ENCODE results near the gene ATP1A3. TPM values are rescaled to one million over a fixed set of nuclear protein-coding genes. Genes with fewer than 3 reads are reported as not detected.

Gene ATP1A3
- total RNA-seq, 1 experiment from 2014 or later, result 4.0 TPM

DNA sequence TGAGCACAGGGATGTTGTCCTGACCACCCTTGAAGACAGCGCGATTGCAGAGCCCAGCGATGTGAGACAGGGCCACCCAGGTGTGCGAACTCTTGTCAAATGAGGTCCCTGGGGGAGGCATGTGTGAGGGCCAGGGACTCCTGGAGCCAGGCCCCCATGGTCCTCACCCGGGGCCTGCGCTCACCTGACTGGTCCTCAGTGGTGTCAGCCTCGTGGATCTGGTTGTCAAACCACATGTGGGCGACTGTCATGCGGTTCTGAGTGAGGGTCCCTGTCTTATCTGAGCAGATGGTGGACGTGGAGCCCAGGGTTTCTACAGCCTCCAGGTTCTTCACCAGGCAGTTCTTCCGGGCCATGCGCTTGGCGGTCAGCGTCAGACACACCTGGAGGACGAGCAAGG is 12.3 kb downstream of the ATP1A3 start:
- Histone ChIP-seq H3K27me3 (ENCODE audit: low read length) (no peaks in the 10 kb centered on the region), H2AFZ (ENCODE audit: low read length) (no peak overlapping the region), H3K4me2 (ENCODE audit: low read length) (no peak overlapping the region), H3K4me3 (ENCODE audit: low read length) (no peak overlapping the region), H3K9me3 (ENCODE audit: low read length) (no peaks in the 10 kb centered on the region), H3F3A (ENCODE audit: low read length, unreplicated experiment) (no peaks in the 10 kb centered on the region), H3K4me1 (ENCODE audit: insufficient read depth, low read length) (no peaks in the 10 kb centered on the region), H4K20me1 (ENCODE audit: low read length) (no peaks in the 10 kb centered on the region), H3K79me2 (ENCODE audit: low read length) (no peaks in the 10 kb centered on the region), H3K36me3 (ENCODE audit: low read depth, low read length) (no peaks in the 10 kb centered on the region), H3K27ac (ENCODE audit: low read length) (no peak overlapping the region), H3K9me2 (replicated peaks; ENCODE audit: low read length) (no peaks in the 10 kb centered on the region), H3K9ac (ENCODE audit: low read length) (no peak overlapping the region)
- ATAC-seq, result no peak
- ChIA-PET CTCF (no interaction called here), POLR2A (ENCODE audit: unreplicated experiment) (no interaction called here)
- DNase-seq, result no peak
- TF ChIP-seq EZH2phosphoT487 (IDR thresholded peaks at IDR 0.05; ENCODE audit: borderline replicate concordance, low read length) (no peak), EZH2 (IDR thresholded peaks at IDR 0.05; ENCODE audit: low read length, unreplicated experiment) (no peak)
- TF ChIP-seq, protein P1, sequence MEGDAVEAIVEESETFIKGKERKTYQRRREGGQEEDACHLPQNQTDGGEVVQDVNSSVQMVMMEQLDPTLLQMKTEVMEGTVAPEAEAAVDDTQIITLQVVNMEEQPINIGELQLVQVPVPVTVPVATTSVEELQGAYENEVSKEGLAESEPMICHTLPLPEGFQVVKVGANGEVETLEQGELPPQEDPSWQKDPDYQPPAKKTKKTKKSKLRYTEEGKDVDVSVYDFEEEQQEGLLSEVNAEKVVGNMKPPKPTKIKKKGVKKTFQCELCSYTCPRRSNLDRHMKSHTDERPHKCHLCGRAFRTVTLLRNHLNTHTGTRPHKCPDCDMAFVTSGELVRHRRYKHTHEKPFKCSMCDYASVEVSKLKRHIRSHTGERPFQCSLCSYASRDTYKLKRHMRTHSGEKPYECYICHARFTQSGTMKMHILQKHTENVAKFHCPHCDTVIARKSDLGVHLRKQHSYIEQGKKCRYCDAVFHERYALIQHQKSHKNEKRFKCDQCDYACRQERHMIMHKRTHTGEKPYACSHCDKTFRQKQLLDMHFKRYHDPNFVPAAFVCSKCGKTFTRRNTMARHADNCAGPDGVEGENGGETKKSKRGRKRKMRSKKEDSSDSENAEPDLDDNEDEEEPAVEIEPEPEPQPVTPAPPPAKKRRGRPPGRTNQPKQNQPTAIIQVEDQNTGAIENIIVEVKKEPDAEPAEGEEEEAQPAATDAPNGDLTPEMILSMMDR (conservative IDR thresholded peaks at IDR 0.05; ENCODE audit: low read depth, low read length), result no peak
- intact Hi-C loops (cut with micrococcal nuclease), result no loop called here
- no TSS peak for BruUV-seq (replicated peaks)

DNA sequence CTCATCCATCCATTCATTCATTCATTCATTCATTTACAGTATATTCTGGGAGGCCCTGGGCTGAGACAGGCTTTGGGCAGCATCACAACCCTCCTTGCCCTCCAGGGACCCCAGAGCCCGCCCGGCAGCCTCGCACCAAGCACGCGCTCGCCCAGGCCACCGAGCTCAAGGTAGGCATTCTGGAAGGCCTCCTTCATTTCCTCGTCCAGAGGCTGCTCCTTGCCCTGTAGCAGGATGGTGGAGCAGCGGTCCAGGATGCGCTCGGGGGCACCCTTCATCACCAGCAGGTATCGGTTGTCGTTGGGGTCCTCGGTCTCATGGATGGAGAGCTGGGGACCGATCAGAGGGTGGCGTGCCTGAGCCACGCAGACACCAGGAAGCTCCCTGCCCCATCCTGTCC is 15.6 kb downstream of the ATP1A3 start:
- no TSS peak for BruUV-seq (replicated peaks)
- Histone ChIP-seq H3K27me3 (ENCODE audit: low read length) (no peaks in the 10 kb centered on the region), H3K9me3 (ENCODE audit: low read length) (no peaks in the 10 kb centered on the region), H2AFZ (ENCODE audit: low read length) (no peak overlapping the region), H3K36me3 (ENCODE audit: low read depth, low read length) (no peaks in the 10 kb centered on the region), H3K4me1 (ENCODE audit: insufficient read depth, low read length) (no peaks in the 10 kb centered on the region), H4K20me1 (ENCODE audit: low read length) (no peaks in the 10 kb centered on the region), H3F3A (ENCODE audit: low read length, unreplicated experiment) (no peaks in the 10 kb centered on the region), H3K27ac (ENCODE audit: low read length) (no peak overlapping the region), H3K4me3 (ENCODE audit: low read length) (no peak overlapping the region), H3K79me2 (ENCODE audit: low read length) (no peaks in the 10 kb centered on the region), H3K4me2 (ENCODE audit: low read length) (no peak overlapping the region), H3K9ac (ENCODE audit: low read length) (no peak overlapping the region), H3K9me2 (replicated peaks; ENCODE audit: low read length) (no peaks in the 10 kb centered on the region)
- intact Hi-C loops (cut with micrococcal nuclease), result no loop called here
- ChIA-PET POLR2A (ENCODE audit: unreplicated experiment) (no interaction called here), CTCF (no interaction called here)
- no peak for DNase-seq
- no peak for TF ChIP-seq EZH2 (IDR thresholded peaks at IDR 0.05; ENCODE audit: low read length, unreplicated experiment)
- TF ChIP-seq, protein P1 (conservative IDR thresholded peaks at IDR 0.05; ENCODE audit: low read depth, low read length), result no peak
- no peak for TF ChIP-seq EZH2phosphoT487 (IDR thresholded peaks at IDR 0.05; ENCODE audit: borderline replicate concordance, low read length)
- no peak for ATAC-seq

DNA sequence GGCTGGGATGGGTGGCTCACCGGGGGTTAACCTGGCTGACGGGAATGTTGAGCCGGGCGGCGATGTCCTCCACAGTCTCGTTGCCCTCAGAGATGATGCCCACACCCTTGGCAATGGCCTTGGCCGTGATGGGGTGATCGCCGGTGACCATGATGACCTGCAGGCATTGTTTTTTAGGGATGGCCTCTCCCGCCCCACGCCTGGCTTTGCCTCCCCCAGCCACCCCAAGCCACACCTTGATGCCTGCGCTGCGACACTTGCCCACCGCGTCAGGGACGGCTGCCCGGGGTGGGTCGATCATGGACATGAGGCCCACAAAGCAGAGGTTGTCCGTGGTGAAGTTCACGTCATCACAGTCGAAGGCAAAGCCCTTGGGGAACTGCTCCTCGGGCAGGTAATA is 16.1 kb downstream of the ATP1A3 start:
- no peaks in the 10 kb centered on the region for H3F3A ChIP-seq (ENCODE audit: low read length, unreplicated experiment)

More for the DNA sequence above, 16.1 kb downstream of the ATP1A3 start:
- intact Hi-C loops (cut with micrococcal nuclease), result no loop called here
- no peak for ATAC-seq
- H3K27me3 ChIP-seq (ENCODE audit: low read length), result no peaks in the 10 kb centered on the region
- no peak overlapping the region for H3K4me2 ChIP-seq (ENCODE audit: low read length)
- POLR2A ChIA-PET (ENCODE audit: unreplicated experiment), result no interaction called here
- no peak overlapping the region for H3K27ac ChIP-seq (ENCODE audit: low read length)
- no peak overlapping the region for H2AFZ ChIP-seq (ENCODE audit: low read length)
- no peak overlapping the region for H3K4me3 ChIP-seq (ENCODE audit: low read length)
- no peak overlapping the region for H3K9ac ChIP-seq (ENCODE audit: low read length)
- H3K36me3 ChIP-seq (ENCODE audit: low read depth, low read length), result no peaks in the 10 kb centered on the region
- no peaks in the 10 kb centered on the region for H3K79me2 ChIP-seq (ENCODE audit: low read length)
- no peak for TF ChIP-seq EZH2phosphoT487 (IDR thresholded peaks at IDR 0.05; ENCODE audit: borderline replicate concordance, low read length)
- TF ChIP-seq, protein P1 (conservative IDR thresholded peaks at IDR 0.05; ENCODE audit: low read depth, low read length), result no peak
- TF ChIP-seq EZH2 (IDR thresholded peaks at IDR 0.05; ENCODE audit: low read length, unreplicated experiment), result no peak
- H3K9me2 ChIP-seq (replicated peaks; ENCODE audit: low read length), result no peaks in the 10 kb centered on the region
- no TSS peak for BruUV-seq (replicated peaks)
- no peaks in the 10 kb centered on the region for H3K9me3 ChIP-seq (ENCODE audit: low read length)
- CTCF ChIA-PET, result no interaction called here
- no peaks in the 10 kb centered on the region for H3K4me1 ChIP-seq (ENCODE audit: insufficient read depth, low read length)
- H4K20me1 ChIP-seq (ENCODE audit: low read length), result no peaks in the 10 kb centered on the region
- DNase-seq, result no peak

Measured in PC-3 (cell line).